GM19238 (cell line): ENCODE results near the gene BARHL2.

Source experiments
- DNase-seq: peaks from one replicate; pipeline ENCODE4 v3.0.0; 2011; ENCODE audit warnings: low spot score; ENCODE audit not compliant: insufficient read length

Gene BARHL2

GRCh38 chr1:90716552-90717355 lies at the start of gene BARHL2:
BARHL2 (minus strand) TSS chr1:90717302; CDS start chr1:90717195, 107 bp downstream.
- no peak for DNase-seq

- DNase-seq, result no peak
These were observed 46.8 kb upstream of the BARHL2 start for GRCh38 chr1:90763930-90764329.

GRCh38 chr1:90763506-90763905 lies 46.4 kb upstream of the BARHL2 start:
- DNase-seq, result no peak

- DNase-seq, result no peak
These were observed 44.9 kb upstream of the BARHL2 start for GRCh38 chr1:90761781-90762589.

GRCh38 chr1:90761156-90761555 lies 44.1 kb upstream of the BARHL2 start:
- DNase-seq, result no peak

GRCh38 chr1:90753556-90753955 lies 36.5 kb upstream of the BARHL2 start:
- no peak for DNase-seq

GRCh38 chr1:90748668-90749067 lies 31.6 kb upstream of the BARHL2 start:
- no peak for DNase-seq

GRCh38 chr1:90746857-90747256 lies 29.8 kb upstream of the BARHL2 start:
- no peak for DNase-seq

GRCh38 chr1:90745972-90746371 lies 28.9 kb upstream of the BARHL2 start:
- no peak for DNase-seq

GRCh38 chr1:90732136-90732535 lies 15.0 kb upstream of the BARHL2 start:
- DNase-seq, result no peak

GRCh38 chr1:90731382-90732050 lies 14.4 kb upstream of the BARHL2 start:
- DNase-seq, result no peak

- DNase-seq, result no peak
These were observed 13.3 kb upstream of the BARHL2 start for GRCh38 chr1:90730243-90731022.

- DNase-seq, result no peak
These were observed 12.6 kb upstream of the BARHL2 start for GRCh38 chr1:90729504-90730242.

GRCh38 chr1:90728502-90729287 lies 11.6 kb upstream of the BARHL2 start:
- DNase-seq, result no peak

- DNase-seq, result no peak
These were observed 10.9 kb upstream of the BARHL2 start for GRCh38 chr1:90727917-90728501.

- DNase-seq, result no peak
These were observed 9.9 kb upstream of the BARHL2 start for GRCh38 chr1:90726986-90727480.

GRCh38 chr1:90726425-90726985 lies 9.4 kb upstream of the BARHL2 start:
- DNase-seq, result no peak

GRCh38 chr1:90725657-90726424 lies 8.7 kb upstream of the BARHL2 start:
- DNase-seq, result no peak
